ENCODE data around the gene KLRC2.
"Not testable (repeated sequence)": the region's sequence is repeated elsewhere in the genome, so short reads cannot be mapped to it uniquely, and the experiment has no call there.

KLRC2 gene

GRCh38 chr12:10435816-10436215 lies at the start of gene KLRC2:
TSS of gene KLRC2 (minus strand) at chr12:10436010. CDS start at chr12:10435986, 24 bp downstream.
- not testable (repeated sequence) for DNase-seq (ENCODE audit: low read depth)

- DNase-seq (ENCODE audit: low read depth): not testable (repeated sequence)
These were observed 46.1 kb upstream of the KLRC2 start for GRCh38 chr12:10481901-10482300.

GRCh38 chr12:10472808-10473207 lies 37.0 kb upstream of the KLRC2 start:
- not testable (repeated sequence) for DNase-seq (ENCODE audit: low read depth)

- no peak for DNase-seq (ENCODE audit: low read depth)
These were observed 33.9 kb upstream of the KLRC2 start for GRCh38 chr12:10469701-10470100.

GRCh38 chr12:10466311-10466710 lies 30.5 kb upstream of the KLRC2 start:
- no peak for DNase-seq (ENCODE audit: low read depth)

GRCh38 chr12:10457760-10458159 lies 21.9 kb upstream of the KLRC2 start:
- DNase-seq (ENCODE audit: low read depth): no peak

GRCh38 chr12:10456856-10457255 lies 21.0 kb upstream of the KLRC2 start:
- no peak for DNase-seq (ENCODE audit: low read depth)

- DNase-seq (ENCODE audit: low read depth): no peak
These were observed 20.0 kb upstream of the KLRC2 start for GRCh38 chr12:10455766-10456165.

GRCh38 chr12:10454531-10454930 lies 18.7 kb upstream of the KLRC2 start:
- no peak for DNase-seq (ENCODE audit: low read depth)

- no peak for DNase-seq (ENCODE audit: low read depth)
These were observed 17.3 kb upstream of the KLRC2 start, which contains the start of gene KLRC1 for GRCh38 chr12:10453156-10453555. TSS of gene KLRC1 (minus strand) at chr12:10453377. CDS start at chr12:10451156, 2,221 bp downstream.

GRCh38 chr12:10448236-10448635 lies 12.4 kb upstream of the KLRC2 start:
- no peak for DNase-seq (ENCODE audit: low read depth)

- not testable (repeated sequence) for DNase-seq (ENCODE audit: low read depth)
These were observed 10.2 kb upstream of the KLRC2 start for GRCh38 chr12:10446052-10446451.

GRCh38 chr12:10441144-10441543 lies 5.3 kb upstream of the KLRC2 start:
- not testable (repeated sequence) for DNase-seq (ENCODE audit: low read depth)

- DNase-seq (ENCODE audit: low read depth): not testable (repeated sequence)
These were observed 3.9 kb upstream of the KLRC2 start for GRCh38 chr12:10439608-10440274.

- not testable (repeated sequence) for DNase-seq (ENCODE audit: low read depth)
These were observed 1.8 kb upstream of the KLRC2 start for GRCh38 chr12:10437601-10438000.

GRCh38 chr12:10430623-10431022 lies 5.2 kb downstream of the KLRC2 start:
- DNase-seq (ENCODE audit: low read depth): not testable (repeated sequence)

- not testable (repeated sequence) for DNase-seq (ENCODE audit: low read depth)
These were observed 9.9 kb downstream of the KLRC2 start for GRCh38 chr12:10425938-10426337.

- DNase-seq (ENCODE audit: low read depth): not testable (repeated sequence)
These were observed 11.4 kb downstream of the KLRC2 start for GRCh38 chr12:10424260-10424899.

GRCh38 chr12:10422159-10422558 lies 13.7 kb downstream of the KLRC2 start:
- not testable (repeated sequence) for DNase-seq (ENCODE audit: low read depth)

- not testable (repeated sequence) for DNase-seq (ENCODE audit: low read depth)
These were observed 15.5 kb downstream of the KLRC2 start, which contains the start of gene KLRC3 for GRCh38 chr12:10420334-10420733. TSS of gene KLRC3 (minus strand) at chr12:10420595. CDS start at chr12:10420550, 45 bp downstream.

GRCh38 chr12:10409392-10409791 lies 26.4 kb downstream of the KLRC2 start, which contains the start of gene KLRC4:
TSS of gene KLRC4 (minus strand) at chr12:10409757. CDS start at chr12:10409575, 182 bp downstream.
- DNase-seq (ENCODE audit: low read depth): no peak

- DNase-seq (ENCODE audit: low read depth): no peak
These were observed 27.0 kb downstream of the KLRC2 start for GRCh38 chr12:10408842-10409241.

- DNase-seq (ENCODE audit: low read depth): no peak
These were observed 29.1 kb downstream of the KLRC2 start for GRCh38 chr12:10406725-10407124.

Measured in GM04503 (cell line).